Activated CD8-positive, alpha-beta T cell treated with anti-CD3 and anti-CD28 coated beads for 36 hours (primary cell): ENCODE data around the gene RPUSD3. TPM values are rescaled to one million over a fixed set of nuclear protein-coding genes. Genes with fewer than 3 reads are reported as not detected.
"Not testable (repeated sequence)": the region's sequence is repeated elsewhere in the genome, so short reads cannot be mapped to it uniquely, and the experiment has no call there.

Source experiments
- ATAC-seq: fragments of 200-7000 bp; cut with Tn5 transposase; one replicate; pipeline ENCODE4 v1.10.0; 2021; ENCODE audit warnings: mild to moderate bottlenecking, moderate library complexity
- CTCF ChIA-PET: fragments of 350-600 bp; sonication (Branson Sonifier 250); formaldehyde crosslinking; loops from one replicate; lab custom pipeline; 2021; ENCODE audit warnings: antibody characterized with exemption; lab: Charles Lee
- POLR2A ChIA-PET: fragments of 350-600 bp; sonication (Branson Sonifier 250); formaldehyde crosslinking; loops from one replicate; lab custom pipeline; 2021; ENCODE audit warnings: antibody characterized with exemption; lab: Charles Lee
- DNase-seq: peaks from one replicate; pipeline ENCODE4 v3.0.0-alpha.2; 2020
- H3K27ac Mint-ChIP-seq: one replicate; pipeline ENCODE4 v1.8.0; 2021; ENCODE audit warnings: mild to moderate bottlenecking, mixed read lengths
- H3K27me3 Mint-ChIP-seq: one replicate; pipeline ENCODE4 v1.8.0; 2021; ENCODE audit warnings: mixed read lengths
- H3K36me3 Mint-ChIP-seq: one replicate; pipeline ENCODE4 v1.8.0; 2021; ENCODE audit warnings: low read depth, mixed read lengths
- H3K4me1 Mint-ChIP-seq: one replicate; pipeline ENCODE4 v1.8.0; 2021; ENCODE audit warnings: low read depth, mixed read lengths
- H3K4me3 Mint-ChIP-seq: one replicate; pipeline ENCODE4 v1.8.0; 2021; ENCODE audit warnings: mild to moderate bottlenecking, moderate library complexity, mixed read lengths
- H3K9me3 Mint-ChIP-seq: one replicate; pipeline ENCODE4 v1.8.0; 2021; ENCODE audit warnings: mixed read lengths
- intact Hi-C: fragments of 100-400 bp; cut with micrococcal nuclease; formaldehyde crosslinking; loops from one replicate; pipeline ENCODE4 v1.10.0; 2022
- total RNA-seq, 2 experiments: library from RNA; stranded (reverse); gene quantifications; one replicate each; pipeline ENCODE4 v1.2.3, GENCODE V29; 2021
- TF ChIP-seq, protein P1 (sequence below): fragments of 200-600 bp; IDR thresholded peaks from one replicate; pipeline ENCODE4 v1.8.0; 2022; ENCODE audit warnings: antibody characterized with exemption, mild to moderate bottlenecking

Gene RPUSD3
- total RNA-seq, 2 experiments from 2014 or later = 78.8 to 83.5 TPM

DNA sequence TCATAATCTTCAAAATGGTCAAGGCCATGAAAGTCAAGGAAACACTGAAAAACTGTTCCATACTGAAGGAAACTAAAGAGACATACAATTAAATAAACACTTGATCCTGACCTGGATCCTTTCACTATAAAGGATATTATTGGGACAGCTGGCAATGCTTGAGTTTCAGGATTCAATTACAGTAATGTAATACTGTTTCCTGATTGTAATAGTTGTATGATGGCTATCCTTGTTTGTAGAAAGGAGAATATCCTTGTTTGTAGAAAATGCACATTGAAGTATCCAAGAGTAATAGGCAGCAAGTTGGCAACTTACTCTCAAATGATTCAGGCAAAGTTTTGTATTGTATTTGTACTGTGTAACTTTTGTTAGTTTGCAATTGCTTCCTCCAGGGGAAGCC is 31.6 kb upstream of the RPUSD3 start:
- intact Hi-C loops = no loop called here
- no peaks in the 10 kb centered on the region for H3K9me3 Mint-ChIP-seq
- ChIA-PET POLR2A (no interaction called here), CTCF (interaction anchor here (1.7 kb wide), 1 partner anchor 57 kb away, joined by 5 read pairs; no protein-coding TSS in a partner anchor)
- TF ChIP-seq, protein P1, sequence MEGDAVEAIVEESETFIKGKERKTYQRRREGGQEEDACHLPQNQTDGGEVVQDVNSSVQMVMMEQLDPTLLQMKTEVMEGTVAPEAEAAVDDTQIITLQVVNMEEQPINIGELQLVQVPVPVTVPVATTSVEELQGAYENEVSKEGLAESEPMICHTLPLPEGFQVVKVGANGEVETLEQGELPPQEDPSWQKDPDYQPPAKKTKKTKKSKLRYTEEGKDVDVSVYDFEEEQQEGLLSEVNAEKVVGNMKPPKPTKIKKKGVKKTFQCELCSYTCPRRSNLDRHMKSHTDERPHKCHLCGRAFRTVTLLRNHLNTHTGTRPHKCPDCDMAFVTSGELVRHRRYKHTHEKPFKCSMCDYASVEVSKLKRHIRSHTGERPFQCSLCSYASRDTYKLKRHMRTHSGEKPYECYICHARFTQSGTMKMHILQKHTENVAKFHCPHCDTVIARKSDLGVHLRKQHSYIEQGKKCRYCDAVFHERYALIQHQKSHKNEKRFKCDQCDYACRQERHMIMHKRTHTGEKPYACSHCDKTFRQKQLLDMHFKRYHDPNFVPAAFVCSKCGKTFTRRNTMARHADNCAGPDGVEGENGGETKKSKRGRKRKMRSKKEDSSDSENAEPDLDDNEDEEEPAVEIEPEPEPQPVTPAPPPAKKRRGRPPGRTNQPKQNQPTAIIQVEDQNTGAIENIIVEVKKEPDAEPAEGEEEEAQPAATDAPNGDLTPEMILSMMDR = no peak
- ATAC-seq (no peak), DNase-seq (no peak)
- H3K27me3 Mint-ChIP-seq = no peaks in the 10 kb centered on the region
- H3K4me3 Mint-ChIP-seq = no peak overlapping the region
- H3K4me1 Mint-ChIP-seq = no peaks in the 10 kb centered on the region
- H3K36me3 Mint-ChIP-seq = no peaks in the 10 kb centered on the region
- H3K27ac Mint-ChIP-seq = no peak overlapping the region

DNA sequence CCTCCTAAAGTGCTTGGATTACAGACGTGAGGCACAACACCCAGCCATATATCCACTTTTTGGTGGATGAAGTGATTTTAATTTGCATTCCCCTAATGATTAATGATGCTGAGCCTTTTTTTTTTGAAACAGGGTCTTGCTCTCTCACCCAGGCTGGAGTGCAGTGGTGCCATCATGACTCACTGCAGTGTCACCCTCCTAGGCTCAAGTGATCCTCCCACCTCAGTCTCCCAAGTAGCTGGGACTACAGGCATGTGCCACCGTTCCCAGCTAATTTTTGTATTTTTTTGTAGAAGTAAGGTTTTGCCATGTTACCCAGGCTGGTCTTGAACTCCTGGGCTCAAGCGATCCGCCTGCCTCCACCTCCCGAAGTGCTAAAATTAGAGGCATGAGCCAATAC is 28.3 kb upstream of the RPUSD3 start:
- CTCF ChIA-PET, DNase-seq, intact Hi-C loops, ATAC-seq, POLR2A ChIA-PET, H3K27ac Mint-ChIP-seq, H3K9me3 Mint-ChIP-seq, H3K27me3 Mint-ChIP-seq, H3K4me1 Mint-ChIP-seq, H3K36me3 Mint-ChIP-seq, H3K4me3 Mint-ChIP-seq: not testable (repeated sequence)

DNA sequence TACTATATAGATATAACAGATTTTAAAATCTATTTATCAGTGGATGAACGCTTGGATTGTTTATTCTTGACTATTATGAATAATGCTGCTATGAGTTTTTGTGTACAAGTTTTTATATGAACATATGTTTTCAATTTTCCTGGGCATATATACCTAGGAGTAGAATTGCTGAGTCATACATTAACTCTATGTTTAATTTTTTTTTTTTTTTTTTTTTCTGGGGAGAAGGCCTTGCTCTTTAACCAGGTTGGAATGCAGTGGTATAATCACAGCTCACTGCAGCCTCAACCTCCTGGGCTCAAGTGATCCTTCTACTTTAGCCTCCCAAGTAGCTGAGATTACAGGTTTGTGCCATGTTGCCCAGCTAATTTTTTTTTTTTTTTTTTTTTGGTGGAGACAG is 27.2 kb upstream of the RPUSD3 start:
- H3K4me1 Mint-ChIP-seq = no peaks in the 10 kb centered on the region
- H3K9me3 Mint-ChIP-seq = no peaks in the 10 kb centered on the region
- TF ChIP-seq, protein P1 = no peak
- CTCF ChIA-PET = no interaction called here
- H3K36me3 Mint-ChIP-seq = no peaks in the 10 kb centered on the region
- intact Hi-C loops = no loop called here
- H3K27me3 Mint-ChIP-seq = no peaks in the 10 kb centered on the region
- H3K4me3 Mint-ChIP-seq = no peak overlapping the region
- DNase-seq = no peak
- POLR2A ChIA-PET = no interaction called here
- ATAC-seq = no peak
- no peak overlapping the region for H3K27ac Mint-ChIP-seq

DNA sequence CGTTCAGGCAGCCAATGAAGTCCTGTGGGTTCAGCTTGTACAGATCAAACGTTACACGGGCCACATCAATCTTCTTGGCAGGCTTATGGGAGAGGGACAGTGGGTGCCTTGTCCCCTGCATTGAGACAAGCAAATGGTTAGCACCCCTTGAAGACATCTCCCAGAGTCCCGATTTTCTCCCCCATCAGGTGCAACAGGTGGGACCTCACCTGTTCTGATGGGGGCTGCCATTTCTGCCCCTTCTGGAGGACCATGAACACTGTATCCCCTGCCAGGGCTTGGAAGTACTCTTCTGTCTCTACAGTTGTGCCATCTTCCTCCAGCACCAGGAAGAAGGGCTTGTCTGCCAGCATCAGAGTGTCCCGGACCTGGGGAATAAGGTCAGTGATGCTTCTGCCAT is 26.1 kb upstream of the RPUSD3 start:
- Mint-ChIP-seq H3K4me1 (no peaks in the 10 kb centered on the region), H3K4me3 (no peak overlapping the region), H3K27ac (no peak overlapping the region), H3K27me3 (no peaks in the 10 kb centered on the region), H3K9me3 (no peaks in the 10 kb centered on the region), H3K36me3 (no peaks in the 10 kb centered on the region)
- no peak for DNase-seq
- ATAC-seq = no peak
- POLR2A ChIA-PET = no interaction called here
- TF ChIP-seq, protein P1 = no peak
- CTCF ChIA-PET = interaction anchor here (1.1 kb wide), 1 partner anchor 12 kb away, joined by 3 read pairs; no protein-coding TSS in a partner anchor
- intact Hi-C loops = no loop called here

DNA sequence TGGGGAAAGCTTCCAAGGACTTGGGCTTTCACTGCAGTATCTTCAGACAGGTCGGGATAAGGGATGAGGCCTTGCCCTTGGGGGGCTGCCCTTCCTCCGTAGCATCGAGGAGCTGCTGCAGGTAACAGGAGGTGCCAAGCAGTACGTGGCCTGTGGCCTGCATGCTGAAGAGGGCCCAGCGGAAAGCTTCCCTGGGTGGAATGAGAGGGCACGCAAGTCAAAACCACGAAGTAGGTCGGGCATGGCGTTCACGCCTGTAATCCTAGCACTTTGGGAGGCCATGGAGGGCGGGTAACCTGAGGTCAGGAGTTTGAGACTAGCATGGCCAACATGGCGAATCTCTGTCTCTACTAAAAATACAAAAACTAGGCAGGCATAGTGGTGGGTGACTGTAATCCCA is 23.3 kb upstream of the RPUSD3 start:
- intact Hi-C loops = no loop called here
- DNase-seq = no peak
- Mint-ChIP-seq H3K4me3 (no peak overlapping the region), H3K4me1 (no peaks in the 10 kb centered on the region), H3K36me3 (no peaks in the 10 kb centered on the region), H3K9me3 (no peaks in the 10 kb centered on the region), H3K27ac (no peak overlapping the region), H3K27me3 (peaks cover 3% of the 10 kb centered on the region)
- ATAC-seq = no peak
- TF ChIP-seq, protein P1 = no peak
- ChIA-PET POLR2A (interaction anchor here (0.8 kb wide), 2 partner anchors 13 to 66 kb away, joined by 3 read pairs; partner anchors contain the start of genes CIDEC and CRELD1), CTCF (no interaction called here)
